K562 (cell line): ENCODE data around the gene WDR90. TPM values are rescaled to one million over a fixed set of nuclear protein-coding genes. Genes with fewer than 3 reads are reported as not detected.
A peak's percentile ranks its signal among the peaks of the same experiment; 100 is the strongest.

Experiments
- FOS ChIP-seq: IDR thresholded peaks from 3 replicates; pipeline ENCODE4 v1.6.1; 2011; ENCODE audit not compliant: insufficient read length; ENCODE audit errors: extremely low read depth
- HDAC1 ChIP-seq, 2 experiments: fragments of 450-650 bp; IDR thresholded peaks; 2 replicates each; pipeline ENCODE4 v1.6.1; 2016 to 2017; ENCODE audit warnings: inconsistent platforms in 1 of 2, mild to moderate bottlenecking in 1 of 2, moderate library complexity in 1 of 2
- HDAC3 ChIP-seq: fragments of 450-650 bp; IDR thresholded peaks from 2 replicates; pipeline ENCODE4 v1.6.1; 2018; ENCODE audit warnings: borderline replicate concordance, mild to moderate bottlenecking, moderate library complexity; ENCODE audit not compliant: partially characterized antibody
- HOMEZ ChIP-seq: fragments of 250-450 bp; sonication (Bioruptor Pico); IDR thresholded peaks from 2 replicates; pipeline ENCODE4 v1.4.0; 2020; ENCODE audit warnings: mild to moderate bottlenecking, moderate library complexity
- NEUROD1 ChIP-seq: fragments of 150-350 bp; IDR thresholded peaks from 2 replicates; pipeline ENCODE4 v1.6.1; 2014; ENCODE audit warnings: borderline replicate concordance, low read length, low read depth; ENCODE audit not compliant: partially characterized antibody
- NFIX ChIP-seq: fragments of 250-450 bp; sonication (Bioruptor Pico); IDR thresholded peaks from 2 replicates; pipeline ENCODE4 v1.4.0; 2020; ENCODE audit warnings: low read depth, mild to moderate bottlenecking, moderate library complexity
- RBM34 ChIP-seq: fragments of 200-400 bp; formaldehyde crosslinking; IDR thresholded peaks from 2 replicates; pipeline ENCODE4 v1.6.1; 2018; ENCODE audit warnings: low read length, borderline replicate concordance; ENCODE audit not compliant: insufficient read depth
- SLC30A9 ChIP-seq: fragments of 250-450 bp; sonication (Bioruptor Pico); IDR thresholded peaks from 2 replicates; pipeline ENCODE4 v1.8.0; 2022; ENCODE audit warnings: mild to moderate bottlenecking, moderate library complexity
- SOX6 ChIP-seq: fragments of 450-650 bp; IDR thresholded peaks from 2 replicates; pipeline ENCODE4 v1.6.1; 2014; ENCODE audit warnings: mild to moderate bottlenecking
- TEAD1 ChIP-seq, 2 experiments: fragments of 450-650 bp in 1 of 2; sonication (generic) in 1 of 2; formaldehyde crosslinking; IDR thresholded peaks; 2 replicates each; pipeline versions ENCODE4 v1.4.0 to v1.8.0; 2020 to 2022; ENCODE audit warnings: mild to moderate bottlenecking in 2 of 2, missing genetic modification reagents in 1 of 2
- ZBTB26 ChIP-seq: fragments of 450-650 bp; formaldehyde crosslinking; IDR thresholded peaks from 2 replicates; pipeline ENCODE4 v1.4.0; 2022; ENCODE audit warnings: missing genetic modification characterization
- ZFP30 ChIP-seq: fragments of 250-450 bp; sonication (Bioruptor Pico); IDR thresholded peaks from 2 replicates; pipeline ENCODE4 v1.8.0; 2022; ENCODE audit warnings: moderate library complexity, mild to moderate bottlenecking, inconsistent platforms, borderline replicate concordance
- ZFX ChIP-seq: sonication (generic); formaldehyde crosslinking; IDR thresholded peaks from 2 replicates; pipeline ENCODE4 v1.8.0; 2022; ENCODE audit warnings: mild to moderate bottlenecking, missing genetic modification reagents, moderate library complexity
- ZKSCAN1 ChIP-seq: fragments of 150-350 bp; IDR thresholded peaks from 2 replicates; pipeline ENCODE4 v1.6.1; 2016; ENCODE audit warnings: low read depth, low read length
- ZNF282 ChIP-seq: sonication (generic); formaldehyde crosslinking; IDR thresholded peaks from 2 replicates; pipeline ENCODE4 v1.8.1; 2023; ENCODE audit warnings: missing genetic modification reagents
- ZNF3 ChIP-seq: fragments of 250-450 bp; sonication (Bioruptor Pico); IDR thresholded peaks from 2 replicates; pipeline ENCODE4 v1.5.0; 2021; ENCODE audit warnings: mild to moderate bottlenecking, moderate library complexity
- ZNF318 ChIP-seq, 2 experiments: fragments of 450-650 bp; IDR thresholded peaks; 2 replicates each; pipeline ENCODE4 v1.6.1; 2016; ENCODE audit warnings: mild to moderate bottlenecking in 2 of 2, borderline replicate concordance in 1 of 2, low read depth in 1 of 2, moderate library complexity in 1 of 2
- polyA plus RNA-seq, 8 experiments: library from polyadenylated mRNA; depleted of rRNA in 4 of 8; stranded (reverse) in 5 of 8; unstranded in 3 of 8; fragments of >200 nt; fragmentation: Nextera tagmentation in 2 of 8; fragmentation: Illumina TruSeq in 1 of 8; extraction: Ambion mirVana in 2 of 8; extraction: Trizol in 1 of 8; gene quantifications; 2 replicates each; pipeline versions ENCODE4 v1.2.1 to v1.2.3, GENCODE V29; 2011 to 2014; ENCODE audit warnings: inconsistent platforms in 1 of 8, missing spikeins in 1 of 8
- total RNA-seq, 7 experiments: library from RNA; depleted of rRNA in 6 of 7; stranded (reverse); fragments of >200 nt in 6 of 7; fragmentation: Illumina TruSeq in 2 of 7; extraction: Trizol in 2 of 7; gene quantifications; 2 replicates each; pipeline versions ENCODE4 v1.2.1 to v1.2.3, GENCODE V29; 2011 to 2021; ENCODE audit warnings: low replicate concordance in 1 of 7

Gene WDR90
- total and polyA plus RNA-seq, 9 of the 15 experiments (the other 6 are each of a cell fraction or from before 2014, with no cell fraction given): 0.44 to 12.6 (median 3.3) TPM

GRCh38 chr16:667780-668518 lies 18.8 kb downstream of the WDR90 start, which contains the start of gene RHOT2 (continued):
- TF ChIP-seq ZNF318 (IDR thresholded peaks at IDR 0.05; ENCODE audit: borderline replicate concordance in 1 of 2, low read depth in 1 of 2) (no peak), ZBTB26 (CRISPR knock-in tag) (no peak), TEAD1 (CRISPR knock-in tag; IDR thresholded peaks at IDR 0.05) (no peak), ZFP30 (CRISPR knock-in tag) (no peak), NEUROD1 (peak; percentile 74), FOS (no peak), SOX6 (peak; percentile 79), ZNF3 (CRISPR knock-in tag) (no peak), ZNF282 (CRISPR knock-in tag) (no peak), RBM34 (no peak), HDAC3 (no peak), SLC30A9 (CRISPR knock-in tag) (no peak), HOMEZ (CRISPR knock-in tag) (no peak), HDAC1 (IDR thresholded peaks at IDR 0.05) (peak in 1 of 2 experiments; percentile 73; a peak in 2 of 4 replicates), NFIX (no peak), ZKSCAN1 (peak; percentile 83), ZFX (CRISPR knock-in tag) (peak; percentile 72)
